Activated CD8-positive, alpha-beta memory T cell treated with anti-CD3 and anti-CD28 coated beads for 48 hours (primary cell): ENCODE measurements around the gene CD2.

Source experiments
- DNase-seq, 3 experiments: peaks; one replicate each; pipeline ENCODE4 v3.0.0-alpha.2; 2020; ENCODE audit warnings: low read depth in 2 of 3, low spot score in 2 of 3

The CD2 gene

GRCh38 chr1:116726872-116727820 lies 27.1 kb upstream of the CD2 start:
- DNase-seq = no peak

- no peak for DNase-seq
Measured at GRCh38 chr1:116731439-116731838, 22.8 kb upstream of the CD2 start.

GRCh38 chr1:116732726-116733125 lies 21.5 kb upstream of the CD2 start:
- DNase-seq = no peak

- no peak for DNase-seq
Measured at GRCh38 chr1:116733476-116734365, 20.5 kb upstream of the CD2 start.

- no peak for DNase-seq
Measured at GRCh38 chr1:116735246-116735645, 19.0 kb upstream of the CD2 start.

- peak in 1 of 3 experiments; percentile 58 for DNase-seq
Measured at GRCh38 chr1:116737020-116737854, 17.0 kb upstream of the CD2 start.

- peak in 1 of 3 experiments; percentile 45 for DNase-seq
Measured at GRCh38 chr1:116737855-116738321, 16.3 kb upstream of the CD2 start.

- no peak for DNase-seq
Measured at GRCh38 chr1:116738673-116739370, 15.4 kb upstream of the CD2 start.

- no peak for DNase-seq
Measured at GRCh38 chr1:116739371-116740012, 14.7 kb upstream of the CD2 start.

GRCh38 chr1:116740296-116740695 lies 13.9 kb upstream of the CD2 start:
- no peak for DNase-seq

GRCh38 chr1:116740746-116741145 lies 13.5 kb upstream of the CD2 start:
- no peak for DNase-seq

GRCh38 chr1:116741836-116742565 lies 12.2 kb upstream of the CD2 start:
- DNase-seq = no peak

- DNase-seq = no peak
Measured at GRCh38 chr1:116743535-116743934, 10.7 kb upstream of the CD2 start.

GRCh38 chr1:116748272-116748671 lies 6.0 kb upstream of the CD2 start:
- DNase-seq = no peak

GRCh38 chr1:116751146-116751545 lies 3.1 kb upstream of the CD2 start:
- no peak for DNase-seq

GRCh38 chr1:116751621-116752020 lies 2.6 kb upstream of the CD2 start:
- no peak for DNase-seq

- DNase-seq = no peak
Measured at GRCh38 chr1:116753312-116753711, 918 bp upstream of the CD2 start.

- no peak for DNase-seq
Measured at GRCh38 chr1:116755066-116755465, 836 bp downstream of the CD2 start.

- no peak for DNase-seq
Measured at GRCh38 chr1:116755681-116756080, 1.5 kb downstream of the CD2 start.
